Neural progenitor cell (in vitro differentiated cells): ENCODE measurements around the gene ZGPAT. TPM values are rescaled to one million over a fixed set of nuclear protein-coding genes. Genes with fewer than 3 reads are reported as not detected.

ENCODE experiments used
- DNase-seq: peaks from one replicate; pipeline ENCODE4 v3.0.0-alpha.2; 2016; ENCODE audit warnings: low spot score
- H2AFZ ChIP-seq: fragments of 200-600 bp; sonication (generic); replicated peaks from 2 replicates; pipeline ENCODE4 v1.6.1; 2016; ENCODE audit warnings: antibody characterized with exemption
- H3F3A ChIP-seq: fragments of 200-600 bp; sonication (generic); 2 replicates; pipeline ENCODE4 v1.6.1; 2016; ENCODE audit warnings: antibody characterized with exemption, low read depth
- H3K27ac ChIP-seq: fragments of 200-600 bp; sonication (generic); 2 replicates; pipeline ENCODE4 v1.5.1; 2016; ENCODE audit warnings: mild to moderate bottlenecking
- H3K27me3 ChIP-seq: fragments of 200-600 bp; sonication (generic); 2 replicates; pipeline ENCODE4 v1.6.1; 2016; ENCODE audit warnings: mild to moderate bottlenecking, moderate library complexity
- H3K36me3 ChIP-seq: fragments of 200-600 bp; sonication (generic); 2 replicates; pipeline ENCODE4 v1.5.1; 2016
- H3K4me1 ChIP-seq: fragments of 200-600 bp; sonication (generic); 2 replicates; pipeline ENCODE4 v1.6.1; 2016; ENCODE audit warnings: mixed run types
- H3K4me2 ChIP-seq: fragments of 200-600 bp; sonication (generic); 2 replicates; pipeline ENCODE4 v1.6.1; 2016
- H3K4me3 ChIP-seq: fragments of 200-600 bp; sonication (generic); 2 replicates; pipeline ENCODE4 v1.5.1; 2016
- H3K79me2 ChIP-seq: fragments of 200-600 bp; sonication (generic); 2 replicates; pipeline ENCODE4 v1.6.1; 2016; ENCODE audit warnings: low read depth
- H3K9ac ChIP-seq: fragments of 200-600 bp; sonication (generic); 2 replicates; pipeline ENCODE4 v1.6.1; 2016
- H3K9me3 ChIP-seq: fragments of 200-600 bp; sonication (generic); 2 replicates; pipeline ENCODE4 v1.5.1; 2016; ENCODE audit warnings: low read depth
- H4K20me1 ChIP-seq: fragments of 200-600 bp; sonication (generic); 2 replicates; pipeline ENCODE4 v1.6.1; 2016; ENCODE audit warnings: low read depth
- H3K27ac Mint-ChIP-seq: 3 replicates; pipeline ENCODE4 v1.8.0; 2021; ENCODE audit warnings: mixed read lengths
- H3K27me3 Mint-ChIP-seq: 2 replicates; pipeline ENCODE4 v1.8.0; 2022; ENCODE audit warnings: low read depth, mild to moderate bottlenecking, inconsistent platforms, moderate library complexity, mixed read lengths; ENCODE audit not compliant: insufficient read depth
- H3K36me3 Mint-ChIP-seq: 3 replicates; pipeline ENCODE4 v1.8.0; 2021; ENCODE audit warnings: mixed read lengths
- H3K4me1 Mint-ChIP-seq: 3 replicates; pipeline ENCODE4 v1.8.0; 2021; ENCODE audit warnings: mixed read lengths
- H3K4me3 Mint-ChIP-seq: 3 replicates; pipeline ENCODE4 v1.8.0; 2021; ENCODE audit warnings: mild to moderate bottlenecking, moderate library complexity, mixed read lengths
- H3K9me3 Mint-ChIP-seq: 3 replicates; pipeline ENCODE4 v1.8.0; 2020; ENCODE audit warnings: mixed read lengths
- EZH2 ChIP-seq: fragments of 200-600 bp; sonication (generic); IDR thresholded peaks from 2 replicates; pipeline ENCODE4 v1.6.1; 2017; ENCODE audit warnings: antibody characterized with exemption, mild to moderate bottlenecking, moderate library complexity
- EZH2phosphoT487 ChIP-seq: fragments of 200-600 bp; sonication (generic); IDR thresholded peaks from 2 replicates; pipeline ENCODE4 v1.6.1; 2017; ENCODE audit warnings: antibody characterized with exemption
- total RNA-seq: library from RNA; depleted of rRNA; stranded (reverse); fragments of >200 nt; gene quantifications from 2 replicates; pipeline ENCODE4 v1.2.3, GENCODE V29; 2015; ENCODE audit warnings: low replicate concordance
- TF ChIP-seq, protein P1 (sequence below): fragments of 200-600 bp; sonication (generic); IDR thresholded peaks from 2 replicates; pipeline ENCODE4 v1.5.1; 2017; ENCODE audit warnings: antibody characterized with exemption, mild to moderate bottlenecking

The ZGPAT gene
- total RNA-seq, 1 donor from 2014 or later: 8.2 TPM

DNA sequence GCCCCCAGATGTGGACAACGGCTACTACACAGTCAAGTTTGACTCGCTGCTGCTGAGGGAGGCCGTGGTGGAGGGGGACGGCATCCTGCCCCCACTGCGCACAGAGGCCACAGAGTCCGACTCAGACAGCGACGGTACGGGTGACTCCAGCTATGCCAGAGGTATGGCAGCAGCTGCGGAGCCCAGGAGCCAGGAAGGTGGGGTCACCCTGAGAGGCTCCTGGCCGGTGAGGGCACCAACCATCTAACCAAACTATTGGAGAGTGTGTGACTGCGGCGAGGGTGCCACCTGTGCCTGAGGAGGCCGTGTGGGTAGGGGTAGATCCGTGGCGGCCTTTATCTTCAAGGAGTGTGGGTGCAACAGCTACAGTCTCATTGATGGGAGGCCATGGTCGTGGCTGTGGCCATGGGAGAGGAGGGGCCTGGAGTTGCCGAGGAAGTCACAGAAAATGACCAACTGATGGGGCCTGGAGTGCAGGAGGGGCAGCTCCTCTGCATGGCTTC is 25.8 kb downstream of the ZGPAT start:
- Mint-ChIP-seq H3K36me3 (peaks cover 7% of the 10 kb centered on the region), H3K4me3 (no peak overlapping the region), H3K4me1 (no peaks in the 10 kb centered on the region), H3K9me3 (no peaks in the 10 kb centered on the region), H3K27me3 (peaks cover 2% of the 10 kb centered on the region), H3K27ac (no peak overlapping the region)
- Histone ChIP-seq H3F3A (peaks cover 24% of the 10 kb centered on the region), H3K4me3 (no peak overlapping the region), H3K4me2 (no peak overlapping the region), H3K27ac (no peak overlapping the region), H4K20me1 (peaks cover 31% of the 10 kb centered on the region), H3K79me2 (no peaks in the 10 kb centered on the region), H3K27me3 (peaks cover 24% of the 10 kb centered on the region), H3K36me3 (no peaks in the 10 kb centered on the region), H3K9me3 (no peaks in the 10 kb centered on the region), H3K9ac (no peak overlapping the region), H3K4me1 (peaks cover 20% of the 10 kb centered on the region), H2AFZ (no peak overlapping the region)
- DNase-seq: no peak
- no peak for TF ChIP-seq EZH2
- TF ChIP-seq, protein P1, sequence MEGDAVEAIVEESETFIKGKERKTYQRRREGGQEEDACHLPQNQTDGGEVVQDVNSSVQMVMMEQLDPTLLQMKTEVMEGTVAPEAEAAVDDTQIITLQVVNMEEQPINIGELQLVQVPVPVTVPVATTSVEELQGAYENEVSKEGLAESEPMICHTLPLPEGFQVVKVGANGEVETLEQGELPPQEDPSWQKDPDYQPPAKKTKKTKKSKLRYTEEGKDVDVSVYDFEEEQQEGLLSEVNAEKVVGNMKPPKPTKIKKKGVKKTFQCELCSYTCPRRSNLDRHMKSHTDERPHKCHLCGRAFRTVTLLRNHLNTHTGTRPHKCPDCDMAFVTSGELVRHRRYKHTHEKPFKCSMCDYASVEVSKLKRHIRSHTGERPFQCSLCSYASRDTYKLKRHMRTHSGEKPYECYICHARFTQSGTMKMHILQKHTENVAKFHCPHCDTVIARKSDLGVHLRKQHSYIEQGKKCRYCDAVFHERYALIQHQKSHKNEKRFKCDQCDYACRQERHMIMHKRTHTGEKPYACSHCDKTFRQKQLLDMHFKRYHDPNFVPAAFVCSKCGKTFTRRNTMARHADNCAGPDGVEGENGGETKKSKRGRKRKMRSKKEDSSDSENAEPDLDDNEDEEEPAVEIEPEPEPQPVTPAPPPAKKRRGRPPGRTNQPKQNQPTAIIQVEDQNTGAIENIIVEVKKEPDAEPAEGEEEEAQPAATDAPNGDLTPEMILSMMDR: no peak
- TF ChIP-seq EZH2phosphoT487: no peak

DNA sequence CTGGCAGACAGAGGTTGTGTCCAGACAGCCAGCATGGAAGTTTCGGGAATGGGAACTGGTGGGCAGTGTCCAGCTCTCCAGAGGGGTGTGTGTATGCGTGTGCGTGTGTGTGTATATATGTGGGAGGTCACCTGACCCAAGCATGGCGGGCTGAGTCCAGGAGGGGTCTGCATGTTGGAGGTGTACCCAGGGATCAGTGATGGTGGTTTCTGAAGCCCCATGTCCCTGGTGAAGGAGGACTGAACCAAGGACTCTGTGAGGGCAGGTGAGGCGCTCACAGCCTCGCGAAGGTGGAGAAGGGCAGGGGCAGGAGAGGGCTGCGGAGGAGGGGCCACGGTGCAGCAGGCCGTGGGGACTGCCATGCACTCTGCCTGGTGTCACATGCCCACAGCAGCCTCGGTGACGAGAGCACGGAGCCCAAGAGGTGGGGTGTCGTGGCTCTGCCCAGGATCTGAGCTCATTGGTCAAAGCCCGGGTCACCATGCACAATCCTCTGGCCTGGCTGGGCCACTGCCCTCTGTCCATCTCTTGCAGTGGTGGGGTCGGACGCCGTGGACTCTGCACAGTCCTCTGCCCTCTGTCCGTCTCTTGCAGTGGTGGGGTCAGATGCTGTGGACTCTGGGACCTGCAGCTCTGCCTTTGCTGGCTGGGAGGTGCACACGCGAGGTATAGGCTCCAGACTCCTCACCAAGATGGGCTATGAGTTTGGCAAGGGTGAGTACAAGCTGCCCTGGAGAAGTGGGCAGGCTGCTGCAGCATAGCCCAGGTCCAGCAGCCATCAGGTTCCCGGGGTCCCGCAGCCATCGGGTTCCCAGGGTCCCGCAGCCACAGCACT is 26.5 kb downstream of the ZGPAT start:
- H3F3A ChIP-seq: peaks cover 31% of the 10 kb centered on the region
- no peaks in the 10 kb centered on the region for H3K9me3 Mint-ChIP-seq
- H3K27ac ChIP-seq: no peak overlapping the region
- H3K4me3 ChIP-seq: no peak overlapping the region
- H4K20me1 ChIP-seq: peaks cover 38% of the 10 kb centered on the region
- H3K4me1 Mint-ChIP-seq: no peaks in the 10 kb centered on the region
- H2AFZ ChIP-seq: no peak overlapping the region
- peaks cover 2% of the 10 kb centered on the region for H3K27me3 Mint-ChIP-seq
- H3K79me2 ChIP-seq: no peaks in the 10 kb centered on the region
- H3K4me3 Mint-ChIP-seq: no peak overlapping the region
- peaks cover 24% of the 10 kb centered on the region for H3K27me3 ChIP-seq
- no peaks in the 10 kb centered on the region for H3K36me3 ChIP-seq
- H3K36me3 Mint-ChIP-seq: peaks cover 5% of the 10 kb centered on the region
- TF ChIP-seq EZH2 (no peak), EZH2phosphoT487 (no peak)
- TF ChIP-seq, protein P1: no peak
- peaks cover 26% of the 10 kb centered on the region for H3K4me1 ChIP-seq
- no peaks in the 10 kb centered on the region for H3K9me3 ChIP-seq
- no peak overlapping the region for H3K9ac ChIP-seq
- no peak overlapping the region for H3K4me2 ChIP-seq
- no peak overlapping the region for H3K27ac Mint-ChIP-seq
- DNase-seq: no peak

DNA sequence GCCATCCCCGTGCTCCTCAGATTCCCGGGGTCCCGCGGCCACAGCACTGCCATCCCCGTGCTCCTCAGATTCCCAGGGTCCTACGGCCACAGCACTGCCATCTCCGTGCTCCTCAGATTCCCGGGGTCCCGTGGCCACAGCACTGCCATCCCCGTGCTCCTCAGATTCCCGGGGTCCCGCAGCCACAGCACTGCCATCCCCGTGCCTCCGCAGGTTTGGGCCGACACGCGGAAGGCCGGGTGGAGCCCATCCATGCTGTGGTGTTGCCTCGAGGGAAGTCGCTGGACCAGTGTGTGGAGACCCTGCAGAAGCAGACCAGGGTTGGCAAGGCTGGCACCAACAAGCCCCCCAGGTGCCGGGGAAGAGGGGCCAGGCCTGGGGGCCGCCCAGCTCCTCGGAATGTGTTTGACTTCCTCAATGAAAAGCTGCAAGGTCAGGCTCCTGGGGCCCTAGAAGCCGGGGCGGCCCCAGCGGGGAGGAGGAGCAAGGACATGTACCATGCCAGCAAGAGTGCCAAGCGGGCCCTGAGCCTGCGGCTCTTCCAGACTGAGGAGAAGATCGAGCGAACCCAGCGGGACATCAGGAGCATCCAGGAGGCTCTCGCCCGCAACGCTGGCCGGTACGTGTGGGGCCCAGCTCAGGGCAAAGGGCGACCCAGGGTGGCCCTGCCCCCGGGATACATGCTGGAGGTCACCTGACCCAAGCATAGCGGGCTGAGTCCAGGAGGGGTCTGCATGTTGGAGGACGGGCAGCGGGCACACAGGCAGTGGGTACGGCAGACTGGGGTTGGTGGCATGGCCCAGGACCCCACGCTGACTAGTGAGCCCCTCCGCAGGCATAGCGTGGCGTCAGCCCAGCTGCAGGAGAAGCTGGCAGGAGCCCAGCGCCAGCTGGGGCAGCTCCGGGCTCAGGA is 27.4 kb downstream of the ZGPAT start:
- H3F3A ChIP-seq: peaks cover 33% of the 10 kb centered on the region
- no peak overlapping the region for H2AFZ ChIP-seq
- DNase-seq: no peak
- no peak overlapping the region for H3K27ac ChIP-seq
- H3K4me3 ChIP-seq: no peak overlapping the region
- H3K9me3 Mint-ChIP-seq: no peaks in the 10 kb centered on the region
- peaks cover 38% of the 10 kb centered on the region for H4K20me1 ChIP-seq
- TF ChIP-seq EZH2phosphoT487 (no peak), EZH2 (no peak)
- TF ChIP-seq, protein P1: no peak
- H3K4me1 Mint-ChIP-seq: no peaks in the 10 kb centered on the region
- H3K27ac Mint-ChIP-seq: no peak overlapping the region
- no peak overlapping the region for H3K4me2 ChIP-seq
- peaks cover 2% of the 10 kb centered on the region for H3K27me3 Mint-ChIP-seq
- no peaks in the 10 kb centered on the region for H3K36me3 ChIP-seq
- H3K9me3 ChIP-seq: no peaks in the 10 kb centered on the region
- H3K27me3 ChIP-seq: peaks cover 24% of the 10 kb centered on the region
- H3K79me2 ChIP-seq: no peaks in the 10 kb centered on the region
- peaks cover 1% of the 10 kb centered on the region for H3K36me3 Mint-ChIP-seq
- H3K4me1 ChIP-seq: peaks cover 26% of the 10 kb centered on the region
- H3K4me3 Mint-ChIP-seq: no peak overlapping the region
- no peak overlapping the region for H3K9ac ChIP-seq
